Stimulated activated CD4-positive, alpha-beta T cell treated with anti-CD3 and anti-CD28 coated beads, Interleukin-1b, Interleukin-23, amount 100 ng/mL, for 1 hour (primary cell): ENCODE results near the gene S100A8.
"Not testable (repeated sequence)": the region's sequence is repeated elsewhere in the genome, so short reads cannot be mapped to it uniquely, and the experiment has no call there.

Experiments used
- DNase-seq, 2 donors: peaks; one replicate each; pipeline ENCODE4 v3.0.0-alpha.2; 2020; ENCODE audit warnings: low read depth in 2 of 2

Gene S100A8

GRCh38 chr1:153390938-153391710 lies at the start of gene S100A8:
S100A8 (minus strand) TSS chr1:153391073; CDS start chr1:153390535, 538 bp downstream.
- DNase-seq: no peak

GRCh38 chr1:153439273-153439672 lies 48.4 kb upstream of the S100A8 start:
- DNase-seq: no peak

GRCh38 chr1:153438599-153438998 lies 47.7 kb upstream of the S100A8 start:
- no peak for DNase-seq

- no peak for DNase-seq
Observed at GRCh38 chr1:153437236-153437635, 46.4 kb upstream of the S100A8 start.

- DNase-seq: no peak
Observed at GRCh38 chr1:153434746-153435455, 44.0 kb upstream of the S100A8 start.

- no peak for DNase-seq
Observed at GRCh38 chr1:153432874-153433681, 42.2 kb upstream of the S100A8 start.

- DNase-seq: no peak
Observed at GRCh38 chr1:153431928-153432327, 41.1 kb upstream of the S100A8 start.

- no peak for DNase-seq
Observed at GRCh38 chr1:153431427-153431826, 40.6 kb upstream of the S100A8 start.

GRCh38 chr1:153431002-153431401 lies 40.1 kb upstream of the S100A8 start:
- no peak for DNase-seq

- no peak for DNase-seq
Observed at GRCh38 chr1:153430561-153430960, 39.7 kb upstream of the S100A8 start.

GRCh38 chr1:153430166-153430553 lies 39.3 kb upstream of the S100A8 start:
- DNase-seq: no peak

- no peak for DNase-seq
Observed at GRCh38 chr1:153429266-153430165, 38.6 kb upstream of the S100A8 start.

- DNase-seq: no peak
Observed at GRCh38 chr1:153428791-153429190, 37.9 kb upstream of the S100A8 start.

GRCh38 chr1:153428073-153428638 lies 37.3 kb upstream of the S100A8 start:
- DNase-seq: no peak

- no peak for DNase-seq
Observed at GRCh38 chr1:153426809-153427208, 35.9 kb upstream of the S100A8 start.

GRCh38 chr1:153422450-153423068 lies 31.7 kb upstream of the S100A8 start:
- DNase-seq: peak; percentile 13 to 52

- DNase-seq: no peak
Observed at GRCh38 chr1:153420306-153420705, 29.4 kb upstream of the S100A8 start.

GRCh38 chr1:153419436-153419793 lies 28.5 kb upstream of the S100A8 start:
- not testable (repeated sequence) for DNase-seq

GRCh38 chr1:153418758-153419435 lies 28.0 kb upstream of the S100A8 start:
- not testable (repeated sequence) for DNase-seq
